ENCODE measurements around the gene STING1.

DNA sequence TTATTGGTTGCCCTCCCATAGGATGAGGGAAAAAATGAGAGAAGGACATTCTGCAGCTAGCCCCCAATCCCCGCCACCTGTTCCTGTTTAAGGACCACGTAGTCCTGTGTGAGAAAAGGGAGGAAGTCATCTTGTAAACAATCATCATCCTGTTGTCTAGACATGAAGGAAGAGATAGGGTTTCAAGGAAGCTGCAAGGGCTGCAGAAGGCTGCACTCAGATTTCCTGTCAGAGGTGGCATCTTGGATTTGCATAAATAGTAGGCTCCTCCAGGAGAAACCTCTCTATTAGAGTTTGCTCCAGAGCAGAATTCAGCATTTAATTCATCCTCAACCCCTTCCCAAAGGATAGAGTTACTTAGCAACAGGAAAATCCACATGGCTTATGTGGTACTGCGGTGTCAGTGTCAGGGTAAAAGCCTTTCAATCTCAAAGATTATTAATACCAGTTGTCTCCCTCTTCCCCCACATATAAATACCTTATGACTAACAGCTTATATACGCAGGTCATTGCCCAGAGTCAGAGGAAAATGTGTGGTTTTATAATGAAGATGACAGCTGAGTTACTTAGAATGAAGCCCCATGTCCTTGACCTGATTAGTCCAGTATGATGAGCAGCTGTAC, 38.6 kb downstream of the STING1 start:
- TF ChIP-seq CTCF (IDR thresholded peaks at IDR 0.05; ENCODE audit: insufficient read depth, low read length, poor library complexity, severe bottlenecking), result no peak
- TF ChIP-seq EZH2phosphoT487 (conservative IDR thresholded peaks at IDR 0.05; ENCODE audit: low read length), result no peak
